NT2/D1 (cell line): ENCODE results near the gene P2RX3.

Experiments
- SUZ12 ChIP-seq: IDR thresholded peaks from 2 replicates; pipeline ENCODE4 v1.6.1; 2011; ENCODE audit not compliant: insufficient read length, insufficient read depth; ENCODE audit errors: extremely low read depth
- YY1 ChIP-seq: IDR thresholded peaks from 2 replicates; pipeline ENCODE4 v1.6.1; 2011; ENCODE audit not compliant: insufficient read length, insufficient read depth

- TF ChIP-seq YY1 (no peak), SUZ12 (no peak)
Observed at GRCh38 chr11:57397394-57397990, 59.3 kb downstream of the P2RX3 start.
